ENCODE results near the gene NKTR. TPM values are rescaled to one million over a fixed set of nuclear protein-coding genes. Genes with fewer than 3 reads are reported as not detected.

Gene NKTR
- total RNA-seq, 3 donors from 2014 or later, result 61.4 to 75.6 (median 70.5) TPM

- no peak overlapping the region for H3K4me3 ChIP-seq
- no peaks in the 10 kb centered on the region for H3K9me3 ChIP-seq
- ATAC-seq, result no peak
- H3K36me3 ChIP-seq (ENCODE audit: low read depth), result no peaks in the 10 kb centered on the region
- intact Hi-C loops (cut with DNase I, micrococcal nuclease), result no loop called here
- no peaks in the 10 kb centered on the region for H3K4me1 ChIP-seq (ENCODE audit: low read depth)
- DNase-seq, result no peak
- TF ChIP-seq CTCF (IDR thresholded peaks at IDR 0.05), result no peak
Measured at GRCh38 chr3:42612217-42612616, 11.7 kb downstream of the NKTR start.

GRCh38 chr3:42612928-42613327, 12.4 kb downstream of the NKTR start:
- DNase-seq (no peak), ATAC-seq (no peak)
- intact Hi-C loops (cut with DNase I, micrococcal nuclease), result no loop called here
- H3K4me3 ChIP-seq, result no peak overlapping the region
- H3K4me1 ChIP-seq (ENCODE audit: low read depth), result no peaks in the 10 kb centered on the region
- no peaks in the 10 kb centered on the region for H3K36me3 ChIP-seq (ENCODE audit: low read depth)
- no peaks in the 10 kb centered on the region for H3K9me3 ChIP-seq
- no peak for TF ChIP-seq CTCF (IDR thresholded peaks at IDR 0.05)

GRCh38 chr3:42613462-42613861, 13.0 kb downstream of the NKTR start:
- H3K36me3 ChIP-seq (ENCODE audit: low read depth), result no peaks in the 10 kb centered on the region
- intact Hi-C loops (cut with DNase I, micrococcal nuclease), result no loop called here
- H3K4me1 ChIP-seq (ENCODE audit: low read depth), result no peaks in the 10 kb centered on the region
- DNase-seq (no peak), ATAC-seq (no peak)
- no peak overlapping the region for H3K4me3 ChIP-seq
- TF ChIP-seq CTCF (IDR thresholded peaks at IDR 0.05), result no peak
- no peaks in the 10 kb centered on the region for H3K9me3 ChIP-seq

GRCh38 chr3:42631620-42632019, 31.1 kb downstream of the NKTR start:
- no peak for DNase-seq
- no peak overlapping the region for H3K4me3 ChIP-seq
- H3K4me1 ChIP-seq (ENCODE audit: low read depth), result no peaks in the 10 kb centered on the region
- TF ChIP-seq CTCF (IDR thresholded peaks at IDR 0.05), result no peak
- ATAC-seq, result no peak
- peaks cover 7% of the 10 kb centered on the region for H3K36me3 ChIP-seq (ENCODE audit: low read depth)
- intact Hi-C loops (cut with DNase I, micrococcal nuclease), result no loop called here
- no peaks in the 10 kb centered on the region for H3K9me3 ChIP-seq

- H3K36me3 ChIP-seq (ENCODE audit: low read depth), result peaks cover 7% of the 10 kb centered on the region
Measured at GRCh38 chr3:42632146-42632545, 31.7 kb downstream of the NKTR start.

More at GRCh38 chr3:42632146-42632545, 31.7 kb downstream of the NKTR start:
- Histone ChIP-seq H3K4me3 (no peak overlapping the region), H3K9me3 (no peaks in the 10 kb centered on the region), H3K4me1 (ENCODE audit: low read depth) (no peaks in the 10 kb centered on the region)
- ATAC-seq (no peak), DNase-seq (no peak)
- intact Hi-C loops (cut with DNase I, micrococcal nuclease), result no loop called here
- no peak for TF ChIP-seq CTCF (IDR thresholded peaks at IDR 0.05)
